GM21737 (cell line): ENCODE data around the gene TACR1.
"Not testable (repeated sequence)": the region's sequence is repeated elsewhere in the genome, so short reads cannot be mapped to it uniquely, and the experiment has no call there.

Experiments
- ATAC-seq: cut with Tn5 transposase; IDR thresholded peaks from one replicate; pipeline ENCODE4 v1.9.1; 2021; ENCODE audit warnings: mild to moderate bottlenecking, moderate library complexity; ENCODE audit not compliant: unreplicated experiment

TACR1 gene

GRCh38 chr2:75094405-75094804, 104.9 kb downstream of the TACR1 start:
- ATAC-seq, result no peak

GRCh38 chr2:75090770-75091515, 108.4 kb downstream of the TACR1 start:
- ATAC-seq, result no peak

GRCh38 chr2:75089471-75089870, 109.8 kb downstream of the TACR1 start:
- no peak for ATAC-seq

GRCh38 chr2:75088791-75089190, 110.5 kb downstream of the TACR1 start:
- no peak for ATAC-seq

- ATAC-seq, result no peak
Measured at GRCh38 chr2:75087736-75088135, 111.6 kb downstream of the TACR1 start.

- no peak for ATAC-seq
Measured at GRCh38 chr2:75079575-75079974, 119.7 kb downstream of the TACR1 start.

- no peak for ATAC-seq
Measured at GRCh38 chr2:75077909-75078308, 121.4 kb downstream of the TACR1 start.

- no peak for ATAC-seq
Measured at GRCh38 chr2:75076088-75076487, 123.2 kb downstream of the TACR1 start.

GRCh38 chr2:75074708-75075107, 124.6 kb downstream of the TACR1 start:
- ATAC-seq, result no peak

GRCh38 chr2:75074228-75074627, 125.1 kb downstream of the TACR1 start:
- no peak for ATAC-seq

GRCh38 chr2:75071766-75072165, 127.6 kb downstream of the TACR1 start:
- ATAC-seq, result no peak

GRCh38 chr2:75068546-75068945, 130.8 kb downstream of the TACR1 start:
- no peak for ATAC-seq

GRCh38 chr2:75067506-75067905, 131.8 kb downstream of the TACR1 start:
- no peak for ATAC-seq

GRCh38 chr2:75066121-75066902, 133.0 kb downstream of the TACR1 start:
- no peak for ATAC-seq

- no peak for ATAC-seq
Measured at GRCh38 chr2:75065402-75066008, 133.8 kb downstream of the TACR1 start.

- no peak for ATAC-seq
Measured at GRCh38 chr2:75064691-75065396, 134.5 kb downstream of the TACR1 start.

- ATAC-seq, result no peak
Measured at GRCh38 chr2:75063906-75064305, 135.4 kb downstream of the TACR1 start.

- no peak for ATAC-seq
Measured at GRCh38 chr2:75058427-75058826, 140.9 kb downstream of the TACR1 start.

GRCh38 chr2:75057150-75057549, 142.2 kb downstream of the TACR1 start:
- ATAC-seq, result not testable (repeated sequence)

GRCh38 chr2:75055820-75056675, 143.3 kb downstream of the TACR1 start:
- ATAC-seq, result peak; percentile 61
